D721Med (cell line): ENCODE measurements around the gene HS3ST6.
A peak's percentile ranks its signal among the peaks of the same experiment; 100 is the strongest.
"Not testable (repeated sequence)": the region's sequence is repeated elsewhere in the genome, so short reads cannot be mapped to it uniquely, and the experiment has no call there.

Source experiments
- DNase-seq: peaks from one replicate; pipeline ENCODE4 v3.0.0; 2011; ENCODE audit warnings: low spot score; ENCODE audit not compliant: insufficient read length
- FAIRE-seq: peaks from 2 replicates; lab custom pipeline; 2011; peaks lifted over from hg19 to GRCh38; lab: Jason Lieb, UNC
- CTCF ChIP-seq: IDR thresholded peaks from 2 replicates; pipeline ENCODE4 v1.5.1; 2012; ENCODE audit warnings: mild to moderate bottlenecking, control low read depth; ENCODE audit not compliant: insufficient read depth; ENCODE audit errors: missing control alignments

Gene HS3ST6

GRCh38 chr16:1890024-1890707 is 28.0 kb downstream of the HS3ST6 start:
- DNase-seq, result no peak
- no peak for TF ChIP-seq CTCF
- FAIRE-seq, result no peak

- DNase-seq (no peak), FAIRE-seq (no peak)
- no peak for TF ChIP-seq CTCF
Measured at GRCh38 chr16:1887711-1888354, 30.4 kb downstream of the HS3ST6 start.

- DNase-seq (no peak), FAIRE-seq (no peak)
- no peak for TF ChIP-seq CTCF
Measured at GRCh38 chr16:1884889-1885288, 33.3 kb downstream of the HS3ST6 start.

- DNase-seq, result no peak
- peak; percentile 16 for TF ChIP-seq CTCF
- FAIRE-seq, result no peak
Measured at GRCh38 chr16:1884155-1884760, 34.0 kb downstream of the HS3ST6 start.

- DNase-seq, FAIRE-seq: not testable (repeated sequence)
Measured at GRCh38 chr16:1881172-1881571, 37.0 kb downstream of the HS3ST6 start.

GRCh38 chr16:1879477-1879876 is 38.7 kb downstream of the HS3ST6 start:
- no peak for DNase-seq
- TF ChIP-seq CTCF, result no peak
- FAIRE-seq, result no peak

- no peak for TF ChIP-seq CTCF
- DNase-seq (no peak), FAIRE-seq (no peak)
Measured at GRCh38 chr16:1878256-1878655, 40.0 kb downstream of the HS3ST6 start.
